ENCODE data around the gene CFAP68. TPM values are rescaled to one million over a fixed set of nuclear protein-coding genes. Genes with fewer than 3 reads are reported as not detected.
"Not testable (repeated sequence)": the region's sequence is repeated elsewhere in the genome, so short reads cannot be mapped to it uniquely, and the experiment has no call there.

CFAP68 gene
- total RNA-seq, 1 experiment from 2014 or later, result 49.6 TPM

DNA sequence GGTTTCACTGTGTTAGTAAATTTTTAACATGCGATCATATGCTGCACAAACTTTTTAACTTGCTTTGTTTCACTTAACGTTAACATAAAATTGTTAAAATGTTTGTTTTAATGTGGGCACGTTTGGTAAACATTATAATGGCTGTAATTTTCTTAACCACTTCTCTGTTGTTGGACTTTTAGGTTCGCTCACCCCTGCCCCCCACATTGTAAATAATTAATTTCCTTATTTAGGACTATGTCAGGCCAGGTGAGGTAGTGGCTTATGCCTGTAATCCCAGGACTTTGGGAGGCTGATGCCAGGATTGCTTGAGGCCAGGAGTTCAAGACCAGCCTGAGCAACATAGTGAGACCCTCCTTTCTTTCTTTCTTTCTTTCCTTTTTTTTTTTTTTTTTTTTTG is 51.1 kb downstream of the CFAP68 start (continued):
- TF ChIP-seq, protein P1, sequence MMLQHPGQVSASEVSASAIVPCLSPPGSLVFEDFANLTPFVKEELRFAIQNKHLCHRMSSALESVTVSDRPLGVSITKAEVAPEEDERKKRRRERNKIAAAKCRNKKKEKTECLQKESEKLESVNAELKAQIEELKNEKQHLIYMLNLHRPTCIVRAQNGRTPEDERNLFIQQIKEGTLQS (IDR thresholded peaks at IDR 0.05), result no peak

DNA sequence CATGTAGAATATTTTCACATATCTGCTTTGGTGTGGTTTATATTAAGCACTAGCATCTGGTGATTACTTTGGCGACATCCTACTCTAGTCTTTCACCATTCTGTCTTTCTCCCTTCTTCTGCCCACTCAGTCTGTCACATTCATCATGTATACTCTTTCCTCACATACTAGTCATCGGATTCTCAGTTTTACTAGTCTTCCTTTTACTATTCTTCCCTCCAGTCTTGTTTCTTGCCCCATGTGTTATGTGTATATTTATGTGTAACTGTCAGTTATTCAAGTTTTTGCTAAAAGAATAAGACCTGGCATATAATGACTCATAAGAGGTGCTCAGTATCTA is 53.2 kb downstream of the CFAP68 start:
- BruUV-seq (replicated peaks), result no TSS peak
- POLR2A ChIA-PET, result no interaction called here

DNA sequence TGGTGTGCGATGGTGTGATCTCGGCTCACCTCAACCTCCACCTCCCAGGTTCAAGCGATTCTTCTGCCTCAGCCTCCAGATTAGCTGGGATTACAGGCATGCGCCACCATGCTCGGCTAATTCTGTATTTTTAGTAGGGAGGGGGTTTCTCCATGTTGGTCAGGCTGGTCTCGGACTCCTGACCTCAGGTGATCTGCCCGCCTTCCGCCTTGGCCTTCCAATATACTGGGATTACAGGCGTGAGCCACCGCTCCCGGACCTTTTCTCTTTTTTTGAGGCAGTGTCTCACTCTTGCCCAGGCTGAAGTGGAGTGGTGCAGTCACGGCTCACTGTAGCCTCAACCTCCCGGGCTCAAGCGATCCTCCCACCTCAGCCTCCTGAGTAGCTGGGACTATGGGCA is 53.8 kb downstream of the CFAP68 start:
- not testable (repeated sequence) for BruUV-seq (replicated peaks)
- intact Hi-C loops (cut with micrococcal nuclease), result loop anchor here (5.0 kb wide), 2 partner anchors 154 to 244 kb away; partner anchors contain the start of genes BCO2, SDHD and TIMM8B

More for the DNA sequence above, 53.2 kb downstream of the CFAP68 start:
- Histone ChIP-seq H3K36me3 (ENCODE audit: control insufficient read depth in 1 of 2, insufficient read depth in 2 of 2, low read length in 2 of 2) (no peaks in the 10 kb centered on the region), H3K9me3 (ENCODE audit: control insufficient read depth in 1 of 2, insufficient read depth in 1 of 2, low read depth in 1 of 2, low read length in 2 of 2) (no peaks in the 10 kb centered on the region), H3K9me2 (ENCODE audit: insufficient read depth) (no peaks in the 10 kb centered on the region), H3K79me2 (ENCODE audit: insufficient read depth, low read length) (no peaks in the 10 kb centered on the region), H3K27ac (ENCODE audit: low read depth, low read length) (no peak overlapping the region), H2AFZ (ENCODE audit: low read depth, low read length, poor library complexity, severe bottlenecking) (no peak overlapping the region), H4K20me1 (ENCODE audit: insufficient read depth) (no peaks in the 10 kb centered on the region), H3K4me3 (replicated peaks in 1 of 2; ENCODE audit: low read depth in 1 of 2, low read length in 2 of 2) (no peak overlapping the region), H3K4me1 (ENCODE audit: control insufficient read depth in 1 of 2, insufficient read depth in 2 of 2, low read length in 2 of 2) (peaks cover 8 to 20% of the 10 kb centered on the region in 2 experiments; a peak in 3 of 4 replicates), H3K27me3 (ENCODE audit: insufficient read depth, low read length) (no peaks in the 10 kb centered on the region), H3K4me2 (ENCODE audit: low read length) (no peak overlapping the region), H3K9ac (ENCODE audit: low read length) (no peak overlapping the region)
- TF ChIP-seq TCF7L2 (IDR thresholded peaks at IDR 0.05; ENCODE audit: borderline replicate concordance, extremely low read depth, insufficient read depth, insufficient read length) (no peak), SRF (IDR thresholded peaks at IDR 0.05; ENCODE audit: low read depth) (no peak), FOSL1 (IDR thresholded peaks at IDR 0.05; ENCODE audit: low read depth) (no peak), EZH2 (IDR thresholded peaks at IDR 0.05) (no peak), CEBPB (IDR thresholded peaks at IDR 0.05; ENCODE audit: low read depth) (no peak), EZH2phosphoT487 (IDR thresholded peaks at IDR 0.05; ENCODE audit: borderline replicate concordance) (no peak)
- TF ChIP-seq, protein P2, sequence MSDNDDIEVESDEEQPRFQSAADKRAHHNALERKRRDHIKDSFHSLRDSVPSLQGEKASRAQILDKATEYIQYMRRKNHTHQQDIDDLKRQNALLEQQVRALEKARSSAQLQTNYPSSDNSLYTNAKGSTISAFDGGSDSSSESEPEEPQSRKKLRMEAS (IDR thresholded peaks at IDR 0.05), result no peak
- TF ChIP-seq, protein P1 (IDR thresholded peaks at IDR 0.05), result no peak
- TF ChIP-seq, protein P3, sequence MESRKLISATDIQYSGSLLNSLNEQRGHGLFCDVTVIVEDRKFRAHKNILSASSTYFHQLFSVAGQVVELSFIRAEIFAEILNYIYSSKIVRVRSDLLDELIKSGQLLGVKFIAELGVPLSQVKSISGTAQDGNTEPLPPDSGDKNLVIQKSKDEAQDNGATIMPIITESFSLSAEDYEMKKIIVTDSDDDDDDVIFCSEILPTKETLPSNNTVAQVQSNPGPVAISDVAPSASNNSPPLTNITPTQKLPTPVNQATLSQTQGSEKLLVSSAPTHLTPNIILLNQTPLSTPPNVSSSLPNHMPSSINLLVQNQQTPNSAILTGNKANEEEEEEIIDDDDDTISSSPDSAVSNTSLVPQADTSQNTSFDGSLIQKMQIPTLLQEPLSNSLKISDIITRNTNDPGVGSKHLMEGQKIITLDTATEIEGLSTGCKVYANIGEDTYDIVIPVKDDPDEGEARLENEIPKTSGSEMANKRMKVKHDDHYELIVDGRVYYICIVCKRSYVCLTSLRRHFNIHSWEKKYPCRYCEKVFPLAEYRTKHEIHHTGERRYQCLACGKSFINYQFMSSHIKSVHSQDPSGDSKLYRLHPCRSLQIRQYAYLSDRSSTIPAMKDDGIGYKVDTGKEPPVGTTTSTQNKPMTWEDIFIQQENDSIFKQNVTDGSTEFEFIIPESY (IDR thresholded peaks at IDR 0.05; ENCODE audit: extremely low read depth, insufficient replicate concordance, low read length), result no peak
- DNase-seq (ENCODE audit: low read depth, low spot score), result no peak
- intact Hi-C loops (cut with micrococcal nuclease), result loop anchor here (1.0 to 5.0 kb wide), 3 partner anchors 155 to 348 kb away; partner anchors contain the start of genes BCO2, SDHD and TIMM8B
- no peak for ATAC-seq
- ChIA-PET RAD21 (ENCODE audit: low non-redundant PET in 1 of 2, low total read pairs in 2 of 2, uncharacterized antibody in 2 of 2, unreplicated experiment in 2 of 2) (no interaction called here), CTCF (interaction anchor here (1.5 to 2.0 kb wide), 3 partner anchors 8 to 63 kb away, joined by 3 to 42 read pairs (median 10); no protein-coding TSS in a partner anchor)

More for the DNA sequence above, 53.8 kb downstream of the CFAP68 start:
- H3K4me2 ChIP-seq (ENCODE audit: low read length); RAD21 ChIA-PET (ENCODE audit: low non-redundant PET in 1 of 2, low total read pairs in 2 of 2, uncharacterized antibody in 2 of 2, unreplicated experiment in 2 of 2); H3K9me3 ChIP-seq (ENCODE audit: control insufficient read depth in 1 of 2, insufficient read depth in 1 of 2, low read depth in 1 of 2, low read length in 2 of 2); H2AFZ ChIP-seq (ENCODE audit: low read depth, low read length, poor library complexity, severe bottlenecking); DNase-seq (ENCODE audit: low read depth, low spot score); H3K79me2 ChIP-seq (ENCODE audit: insufficient read depth, low read length); H4K20me1 ChIP-seq (ENCODE audit: insufficient read depth); H3K9me2 ChIP-seq (ENCODE audit: insufficient read depth); H3K27me3 ChIP-seq (ENCODE audit: insufficient read depth, low read length); H3K27ac ChIP-seq (ENCODE audit: low read depth, low read length); POLR2A ChIA-PET; H3K36me3 ChIP-seq (ENCODE audit: control insufficient read depth in 1 of 2, insufficient read depth in 2 of 2, low read length in 2 of 2); H3K4me3 ChIP-seq (replicated peaks in 1 of 2; ENCODE audit: low read depth in 1 of 2, low read length in 2 of 2); ATAC-seq; H3K9ac ChIP-seq (ENCODE audit: low read length): not testable (repeated sequence)
- H3K4me1 ChIP-seq (ENCODE audit: control insufficient read depth in 1 of 2, insufficient read depth in 2 of 2, low read length in 2 of 2), result peaks cover 12 to 24% of the 10 kb centered on the region in 2 experiments; a peak in 3 of 4 replicates
- CTCF ChIA-PET, result interaction anchor here (1.3 kb wide), 1 partner anchor 347 kb away, joined by 3 read pairs; no protein-coding TSS in a partner anchor
